ENCODE measurements around the gene LIN28A. TPM values are rescaled to one million over a fixed set of nuclear protein-coding genes. Genes with fewer than 3 reads are reported as not detected.

Gene LIN28A
- total RNA-seq, 1 donor from 2014 or later: not detected

DNA sequence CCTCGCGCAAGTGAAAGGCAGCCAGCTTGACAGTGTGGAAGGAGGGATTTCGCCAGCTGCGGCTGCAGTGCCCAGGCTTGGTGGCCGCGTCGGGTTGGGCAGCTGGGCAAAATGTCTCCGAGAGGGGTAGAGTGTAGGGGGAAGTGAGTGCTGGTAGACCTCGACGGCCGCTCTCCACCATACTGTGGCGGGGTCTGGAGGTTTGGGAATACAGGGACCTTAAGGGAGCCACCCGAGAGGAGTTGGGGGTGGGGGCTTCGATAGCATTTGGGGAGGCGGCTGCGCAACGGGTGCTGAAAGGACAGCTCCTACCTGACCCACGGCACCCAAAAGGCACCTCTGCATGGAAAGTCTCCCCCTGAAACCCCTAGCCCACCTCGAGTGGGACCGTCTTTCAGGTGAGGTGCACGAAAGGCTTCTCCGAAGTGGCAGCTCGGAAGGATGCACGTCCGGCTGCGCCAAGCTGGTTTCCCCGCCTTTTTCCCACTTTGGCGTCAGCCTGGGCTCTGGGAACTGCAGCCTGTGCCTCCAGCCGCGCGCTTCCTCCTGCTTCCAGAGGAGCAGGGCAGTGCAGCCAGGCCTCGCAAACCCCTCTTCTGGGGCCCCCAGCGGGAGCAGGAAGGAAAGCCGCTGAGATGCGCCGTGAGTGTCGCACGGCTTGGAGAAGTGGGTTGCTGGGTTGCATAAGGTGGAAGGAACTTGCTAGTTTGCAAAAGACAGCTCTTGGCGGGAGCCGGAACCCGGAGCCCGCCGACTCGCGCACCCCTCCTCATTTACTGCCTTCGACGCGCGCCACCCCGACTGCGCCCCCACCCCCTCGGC is 61.1 kb downstream of the LIN28A start:
- peak; percentile 11 for ATAC-seq (ENCODE audit: low read depth)
- intact Hi-C loops (cut with micrococcal nuclease): loop anchor here (1.0 to 5.0 kb wide), 7 partner anchors 29 to 450 kb away; partner anchors contain the start of genes DHDDS, NUDC and PDIK1L
- ChIA-PET POLR2A (interaction anchor here (0.6 to 3.1 kb wide), 25 partner anchors 12 to 1224 kb away, joined by 3 to 47 read pairs (median 4); partner anchors contain the start of genes CD52, DHDDS, GPATCH3 and GPN2), CTCF (interaction anchor here (1.2 to 2.0 kb wide), 3 partner anchors 29 to 302 kb away, joined by 3 to 9 read pairs (median 4); partner anchors contain the start of gene DHDDS)
- Mint-ChIP-seq H3K27ac (peak overlapping the region; percentile 98), H3K9me3 (no peaks in the 10 kb centered on the region), H3K36me3 (ENCODE audit: low read depth) (peaks cover 65% of the 10 kb centered on the region), H3K27me3 (no peaks in the 10 kb centered on the region), H3K4me3 (peak overlapping the region; percentile 94), H3K4me1 (peaks cover 49% of the 10 kb centered on the region)
- TF ChIP-seq, protein P1, sequence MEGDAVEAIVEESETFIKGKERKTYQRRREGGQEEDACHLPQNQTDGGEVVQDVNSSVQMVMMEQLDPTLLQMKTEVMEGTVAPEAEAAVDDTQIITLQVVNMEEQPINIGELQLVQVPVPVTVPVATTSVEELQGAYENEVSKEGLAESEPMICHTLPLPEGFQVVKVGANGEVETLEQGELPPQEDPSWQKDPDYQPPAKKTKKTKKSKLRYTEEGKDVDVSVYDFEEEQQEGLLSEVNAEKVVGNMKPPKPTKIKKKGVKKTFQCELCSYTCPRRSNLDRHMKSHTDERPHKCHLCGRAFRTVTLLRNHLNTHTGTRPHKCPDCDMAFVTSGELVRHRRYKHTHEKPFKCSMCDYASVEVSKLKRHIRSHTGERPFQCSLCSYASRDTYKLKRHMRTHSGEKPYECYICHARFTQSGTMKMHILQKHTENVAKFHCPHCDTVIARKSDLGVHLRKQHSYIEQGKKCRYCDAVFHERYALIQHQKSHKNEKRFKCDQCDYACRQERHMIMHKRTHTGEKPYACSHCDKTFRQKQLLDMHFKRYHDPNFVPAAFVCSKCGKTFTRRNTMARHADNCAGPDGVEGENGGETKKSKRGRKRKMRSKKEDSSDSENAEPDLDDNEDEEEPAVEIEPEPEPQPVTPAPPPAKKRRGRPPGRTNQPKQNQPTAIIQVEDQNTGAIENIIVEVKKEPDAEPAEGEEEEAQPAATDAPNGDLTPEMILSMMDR (IDR thresholded peaks at IDR 0.05): no peak
- no peak for DNase-seq

DNA sequence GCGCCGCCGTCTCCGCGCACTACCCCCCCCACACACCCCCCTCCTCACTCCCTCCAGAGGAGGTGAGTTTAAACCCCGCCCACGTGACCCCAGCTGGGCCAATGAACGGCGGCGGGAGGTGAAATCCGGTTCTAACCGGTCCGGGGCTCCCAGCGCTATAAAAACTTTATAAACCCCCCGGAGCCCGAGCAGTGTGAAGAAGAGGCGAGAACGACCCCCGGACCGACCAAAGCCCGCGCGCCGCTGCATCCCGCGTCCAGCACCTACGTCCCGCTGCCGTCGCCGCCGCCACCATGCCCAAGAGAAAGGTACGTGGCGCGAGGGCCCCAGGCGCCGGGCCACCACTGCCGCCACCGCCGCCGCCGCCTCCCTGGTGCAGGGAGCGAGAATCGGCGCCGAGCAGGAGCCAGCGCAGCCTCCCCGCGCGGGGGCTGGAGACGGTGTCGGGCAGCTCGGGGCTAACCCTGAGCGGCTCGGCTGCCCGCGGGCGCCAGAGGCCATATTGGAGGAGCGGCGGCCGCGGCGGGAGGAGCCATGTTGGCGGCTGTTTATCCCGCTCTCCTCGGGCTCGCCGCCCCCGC is 61.8 kb downstream of the LIN28A start, which contains the start of gene HMGN2:
HMGN2 (plus strand) TSS at position 121 of the 581 bp plus-strand sequence; CDS start at position 294, 173 bp downstream.
- intact Hi-C loops (cut with micrococcal nuclease): loop anchor here (1.0 to 5.0 kb wide), 7 partner anchors 28 to 449 kb away; partner anchors contain the start of genes DHDDS, NUDC and PDIK1L
- ATAC-seq (ENCODE audit: low read depth) (peak; percentile 63), DNase-seq (peak; percentile 73)
- TF ChIP-seq, protein P1 (IDR thresholded peaks at IDR 0.05): no peak
- Mint-ChIP-seq H3K36me3 (ENCODE audit: low read depth) (peaks cover 65% of the 10 kb centered on the region), H3K4me1 (peaks cover 54% of the 10 kb centered on the region), H3K27ac (peak within 1 kb of the TSS; percentile 98), H3K4me3 (peak within 1 kb of the TSS; percentile 94), H3K27me3 (no peaks in the 10 kb centered on the region), H3K9me3 (no peaks in the 10 kb centered on the region)
- ChIA-PET CTCF (interaction anchor here (1.2 kb wide), 2 partner anchors 28 to 303 kb away, joined by 3 to 4 read pairs; no protein-coding TSS in a partner anchor), POLR2A (interaction anchor here (0.5 to 3.1 kb wide), 29 partner anchors 13 to 1225 kb away, joined by 3 to 47 read pairs (median 4); partner anchors contain the start of genes CD52, DHDDS, GPATCH3 and GPN2)

- H3K4me3 Mint-ChIP-seq: peak overlapping the region; percentile 88
- H3K27me3 Mint-ChIP-seq: no peaks in the 10 kb centered on the region
- no peaks in the 10 kb centered on the region for H3K9me3 Mint-ChIP-seq
- H3K4me1 Mint-ChIP-seq: peaks cover 58% of the 10 kb centered on the region
- ChIA-PET POLR2A (interaction anchor here (0.5 to 2.7 kb wide), 15 partner anchors 14 to 1226 kb away, joined by 3 to 47 read pairs (median 4); partner anchors contain the start of genes CD52, DHDDS, GPN2 and RSRP1), CTCF (interaction anchor here (1.2 kb wide), 2 partner anchors 27 to 41 kb away, joined by 3 to 4 read pairs; partner anchors contain the start of gene DHDDS)
- H3K36me3 Mint-ChIP-seq (ENCODE audit: low read depth): peaks cover 64% of the 10 kb centered on the region
- ATAC-seq (ENCODE audit: low read depth): peak; percentile 78
- peak; percentile 95 for DNase-seq
- H3K27ac Mint-ChIP-seq: peak overlapping the region; percentile 84
- TF ChIP-seq, protein P1 (IDR thresholded peaks at IDR 0.05): no peak
- intact Hi-C loops (cut with micrococcal nuclease): loop anchor here (1.0 to 5.0 kb wide), 8 partner anchors 27 to 448 kb away; partner anchors contain the start of genes DHDDS, NUDC and PDIK1L
These were observed 62.6 kb downstream of the LIN28A start for GRCh38 chr1:26472901-26473845.

GRCh38 chr1:26474818-26475217 is 64.2 kb downstream of the LIN28A start:
- H3K4me3 Mint-ChIP-seq: peak overlapping the region; percentile 6
- ATAC-seq (ENCODE audit: low read depth): no peak
- no peaks in the 10 kb centered on the region for H3K9me3 Mint-ChIP-seq
- TF ChIP-seq, protein P1 (IDR thresholded peaks at IDR 0.05): no peak
- peaks cover 60% of the 10 kb centered on the region for H3K4me1 Mint-ChIP-seq
- POLR2A ChIA-PET: no interaction called here
- intact Hi-C loops (cut with micrococcal nuclease): loop anchor here (5.0 kb wide), 1 partner anchor 188 kb away; no protein-coding TSS in a partner anchor
- no peak for DNase-seq
- CTCF ChIA-PET: interaction anchor here (1.2 kb wide), 1 partner anchor 43 kb away, joined by 3 read pairs; the partner anchor contains the start of gene DHDDS
- no peak overlapping the region for H3K27ac Mint-ChIP-seq
- peaks cover 62% of the 10 kb centered on the region for H3K36me3 Mint-ChIP-seq (ENCODE audit: low read depth)
- H3K27me3 Mint-ChIP-seq: no peaks in the 10 kb centered on the region
